Common myeloid progenitor, CD34-positive (primary cell): ENCODE results near the gene XPR1.
"Not testable (repeated sequence)": the region's sequence is repeated elsewhere in the genome, so short reads cannot be mapped to it uniquely, and the experiment has no call there.

Experiments
- CTCF ChIA-PET: fragments of 350-600 bp; sonication (Branson Sonifier 250); formaldehyde crosslinking; loops from one replicate; lab custom pipeline; 2021; ENCODE audit warnings: antibody characterized with exemption; lab: Charles Lee
- POLR2A ChIA-PET: fragments of 350-600 bp; sonication (Branson Sonifier 250); formaldehyde crosslinking; loops from one replicate; lab custom pipeline; 2021; ENCODE audit warnings: antibody characterized with exemption; lab: Charles Lee
- DNase-seq, 3 donors: peaks; one replicate each; pipeline versions ENCODE4 v3.0.0 to v3.0.0-alpha.2; 2013
- H3K27ac ChIP-seq, 2 experiments: 1 replicate in 1 of 2; 2 replicates in 1 of 2; pipeline ENCODE4 v1.7.0; 2013; ENCODE audit warnings: inconsistent platforms in 2 of 2, low read length in 2 of 2, mild to moderate bottlenecking in 2 of 2, low read depth in 1 of 2, moderate library complexity in 1 of 2; ENCODE audit not compliant: severe bottlenecking in 2 of 2, insufficient read depth in 1 of 2, poor library complexity in 1 of 2
- H3K27me3 ChIP-seq, 5 experiments: replicated peaks in 2 of 5; 1 replicate in 3 of 5; 2 replicates in 2 of 5; pipeline versions ENCODE4 v1.6.1 to v1.7.0; 2013; ENCODE audit warnings: low read length in 4 of 5, mild to moderate bottlenecking in 2 of 5, moderate library complexity in 2 of 5, inconsistent platforms in 1 of 5; ENCODE audit not compliant: insufficient read depth in 5 of 5, control insufficient read depth in 4 of 5
- H3K36me3 ChIP-seq, 4 experiments: 1 replicate in 2 of 4; 2 replicates in 2 of 4; pipeline versions ENCODE4 v1.6.1 to v1.7.0; 2013; ENCODE audit warnings: low read length in 3 of 4, control low read depth in 1 of 4, mild to moderate bottlenecking in 1 of 4; ENCODE audit not compliant: control insufficient read depth in 4 of 4, insufficient read depth in 4 of 4
- H3K4me1 ChIP-seq, 4 experiments: 1 replicate in 3 of 4; 2 replicates in 1 of 4; pipeline versions ENCODE4 v1.6.1 to v1.7.1; 2013; ENCODE audit warnings: low read length in 3 of 4, mild to moderate bottlenecking in 3 of 4, control low read depth in 1 of 4, inconsistent platforms in 1 of 4, moderate library complexity in 1 of 4; ENCODE audit not compliant: control insufficient read depth in 4 of 4, insufficient read depth in 4 of 4; ENCODE audit errors: control extremely low read depth in 1 of 4
- H3K4me3 ChIP-seq, 7 experiments: 1 replicate in 4 of 7; 2 replicates in 3 of 7; pipeline versions ENCODE4 v1.5.1 to v1.7.0; 2013; ENCODE audit warnings: mild to moderate bottlenecking in 7 of 7, low read length in 6 of 7, moderate library complexity in 6 of 7, inconsistent platforms in 2 of 7, low read depth in 2 of 7, control low read depth in 1 of 7; ENCODE audit not compliant: insufficient read depth in 4 of 7, control insufficient read depth in 1 of 7; ENCODE audit errors: extremely low read depth in 1 of 7
- H3K9me3 ChIP-seq, 5 experiments: 1 replicate in 4 of 5; 2 replicates in 1 of 5; pipeline versions ENCODE4 v1.6.1 to v1.7.1; 2013; ENCODE audit warnings: low read length in 4 of 5, mild to moderate bottlenecking in 2 of 5, inconsistent platforms in 1 of 5, low read depth in 1 of 5, moderate library complexity in 1 of 5; ENCODE audit not compliant: control insufficient read depth in 4 of 5, insufficient read depth in 2 of 5; ENCODE audit errors: control extremely low read depth in 1 of 5
- WGBS: methylation state at CpG from one replicate; pipeline ENCODE4 v1.1.5; 2013; ENCODE audit not compliant: insufficient coverage; 5-methylcytosine and 5-hydroxymethylcytosine counted together

The XPR1 gene

GRCh38 chr1:180786624-180787023, 154.8 kb downstream of the XPR1 start:
- ChIA-PET POLR2A (no interaction called here), CTCF (interaction anchor here (1.9 kb wide), 1 partner anchor 10 kb away, joined by 5 read pairs; no protein-coding TSS in a partner anchor)
- H3K4me1 ChIP-seq, result no peaks in the 10 kb centered on the region
- no CpG with 5 or more reads among the region's 1 CpG for WGBS
- no peak for DNase-seq
- H3K4me3 ChIP-seq, result no peak overlapping the region
- peaks cover 0 to 6% (median 0%) of the 10 kb centered on the region in 4 experiments for H3K36me3 ChIP-seq
- H3K9me3 ChIP-seq, result no peaks in the 10 kb centered on the region
- no peaks in the 10 kb centered on the region for H3K27me3 ChIP-seq
- no peak overlapping the region for H3K27ac ChIP-seq

DNA sequence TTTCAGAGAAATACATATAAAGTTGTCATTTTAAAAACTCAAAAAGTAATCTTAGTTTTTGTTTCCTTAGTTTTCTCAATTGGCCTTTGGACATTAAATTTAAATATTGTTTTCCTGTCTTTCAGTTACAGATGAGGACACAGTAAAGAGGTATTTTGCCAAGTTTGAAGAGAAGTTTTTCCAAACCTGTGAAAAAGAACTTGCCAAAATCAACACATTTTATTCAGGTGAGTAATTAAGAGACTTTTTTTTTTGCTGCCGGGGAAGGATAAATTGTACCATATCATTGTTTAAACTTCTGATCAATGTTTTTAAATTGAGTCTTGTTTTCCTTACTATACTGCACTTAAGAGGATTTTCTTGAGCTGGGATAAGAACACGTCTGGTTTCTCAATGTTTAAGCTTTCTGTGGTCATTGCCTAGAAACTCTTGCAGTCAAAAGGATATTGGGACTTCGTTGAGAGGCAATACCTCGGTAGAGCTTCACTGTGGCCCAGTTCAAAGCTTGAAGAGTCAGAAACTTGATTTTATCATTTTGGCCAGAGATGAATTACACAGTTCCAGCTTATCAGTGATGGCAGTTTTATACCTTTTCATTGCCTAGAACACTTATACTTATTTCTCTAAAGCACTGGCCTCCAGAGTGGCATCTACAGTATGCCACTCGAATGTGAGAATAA, 155.9 kb downstream of the XPR1 start:
- Histone ChIP-seq H3K27ac (no peak overlapping the region), H3K4me1 (peaks cover 0 to 4% (median under 1%) of the 10 kb centered on the region in 4 experiments), H3K4me3 (no peak overlapping the region), H3K36me3 (peaks cover 0 to 6% (median 0%) of the 10 kb centered on the region in 4 experiments), H3K9me3 (no peaks in the 10 kb centered on the region), H3K27me3 (no peaks in the 10 kb centered on the region)
- 97% methylated on average over 3 of the region's 5 CpGs for WGBS
- ChIA-PET CTCF (interaction anchor here (1.9 kb wide), 1 partner anchor 12 kb away, joined by 5 read pairs; no protein-coding TSS in a partner anchor), POLR2A (no interaction called here)
- DNase-seq, result no peak

DNA sequence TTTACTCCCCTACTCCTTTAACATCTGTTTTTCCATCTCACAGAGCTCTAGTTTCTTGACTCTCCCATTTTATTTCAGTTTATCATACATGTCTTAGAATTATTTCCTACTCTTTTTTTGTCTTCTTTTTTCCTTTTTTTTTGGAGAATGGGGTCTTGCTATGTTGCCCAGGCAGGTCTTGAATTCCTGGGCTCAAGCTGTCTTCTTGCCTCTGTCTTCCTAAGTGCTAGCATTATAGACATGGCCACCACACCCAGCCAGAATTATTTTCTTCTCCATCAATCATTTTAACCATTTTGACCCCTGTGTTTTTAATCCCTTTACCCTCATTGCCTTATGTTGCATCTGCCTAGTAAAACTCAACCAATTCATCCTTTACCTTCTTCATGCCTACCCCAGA, 157.6 kb downstream of the XPR1 start:
- Histone ChIP-seq H3K36me3 (peaks cover 0 to 6% (median 0%) of the 10 kb centered on the region in 4 experiments), H3K27ac (no peak overlapping the region), H3K4me1 (peaks cover 0 to 8% (median 1%) of the 10 kb centered on the region in 4 experiments), H3K4me3 (no peak overlapping the region), H3K9me3 (no peaks in the 10 kb centered on the region), H3K27me3 (no peaks in the 10 kb centered on the region)
- ChIA-PET CTCF (interaction anchor here (1.0 kb wide), 1 partner anchor 378 kb away, joined by 3 read pairs; no protein-coding TSS in a partner anchor), POLR2A (no interaction called here)
- no peak for DNase-seq

GRCh38 chr1:180791152-180791551, 159.3 kb downstream of the XPR1 start:
- H3K9me3 ChIP-seq, H3K4me3 ChIP-seq, H3K4me1 ChIP-seq, POLR2A ChIA-PET, H3K36me3 ChIP-seq, CTCF ChIA-PET, H3K27ac ChIP-seq, H3K27me3 ChIP-seq, DNase-seq: not testable (repeated sequence)
- no CpG with 5 or more reads among the region's 2 CpGs for WGBS

DNA sequence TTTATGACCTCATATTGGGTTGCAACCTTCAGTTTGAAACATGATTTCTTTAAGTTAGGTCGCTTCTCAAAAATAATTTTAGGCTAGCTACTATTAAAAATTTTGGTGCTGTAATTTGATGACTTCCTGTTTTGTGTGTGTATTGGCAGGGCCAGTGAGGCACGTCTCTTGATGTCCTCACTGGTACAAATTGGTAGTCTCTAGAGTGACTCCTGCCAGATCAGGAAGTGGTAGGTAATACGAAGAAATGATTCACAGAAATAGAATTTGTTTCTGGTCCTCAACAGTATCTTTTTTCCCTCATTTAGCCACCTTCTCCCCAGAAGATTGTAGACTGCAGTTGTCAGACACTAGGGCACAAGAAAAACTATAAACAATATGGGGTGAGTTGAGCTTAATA, 160.0 kb downstream of the XPR1 start:
- H3K36me3 ChIP-seq, result peaks cover 0 to 6% (median 0%) of the 10 kb centered on the region in 4 experiments
- no peaks in the 10 kb centered on the region for H3K9me3 ChIP-seq
- POLR2A ChIA-PET, result no interaction called here
- no peaks in the 10 kb centered on the region for H3K27me3 ChIP-seq
- H3K4me1 ChIP-seq, result peaks cover 0 to 8% (median 1%) of the 10 kb centered on the region in 4 experiments
- no peak overlapping the region for H3K4me3 ChIP-seq
- H3K27ac ChIP-seq, result no peak overlapping the region
- peak in 1 of 3 donors; percentile 15 for DNase-seq
- CTCF ChIA-PET, result interaction anchor here (1.3 kb wide), 1 partner anchor 90 kb away, joined by 3 read pairs; no protein-coding TSS in a partner anchor
- WGBS, result 85% methylated on average over 2 of the region's 3 CpGs

GRCh38 chr1:180793451-180793850, 161.6 kb downstream of the XPR1 start:
- H3K4me1 ChIP-seq, result peaks cover 0 to 8% (median 1%) of the 10 kb centered on the region in 4 experiments
- WGBS, result 100% methylated on average over 1 of the region's 2 CpGs
- POLR2A ChIA-PET, result no interaction called here
- H3K27me3 ChIP-seq, result no peaks in the 10 kb centered on the region
- peak in 1 of 3 donors; percentile 2 for DNase-seq
- no peak overlapping the region for H3K4me3 ChIP-seq
- CTCF ChIA-PET, result no interaction called here
- peaks cover 0 to 6% (median 0%) of the 10 kb centered on the region in 4 experiments for H3K36me3 ChIP-seq
- H3K27ac ChIP-seq, result no peak overlapping the region
- H3K9me3 ChIP-seq, result no peaks in the 10 kb centered on the region

GRCh38 chr1:180796897-180797640, 165.2 kb downstream of the XPR1 start:
- Histone ChIP-seq H3K27me3 (no peaks in the 10 kb centered on the region), H3K4me3 (no peak overlapping the region), H3K36me3 (no peaks in the 10 kb centered on the region), H3K9me3 (no peaks in the 10 kb centered on the region), H3K27ac (no peak overlapping the region), H3K4me1 (peaks cover 0 to 5% (median 1%) of the 10 kb centered on the region in 4 experiments)
- DNase-seq, result no peak
- CTCF ChIA-PET, result no interaction called here
- POLR2A ChIA-PET, result no interaction called here
- WGBS, result 80% methylated on average over 1 of the region's 1 CpG
